ENCODE measurements around the gene CD96. TPM values are rescaled to one million over a fixed set of nuclear protein-coding genes. Genes with fewer than 3 reads are reported as not detected.
A peak's percentile ranks its signal among the peaks of the same experiment; 100 is the strongest.
"Not testable (repeated sequence)": the region's sequence is repeated elsewhere in the genome, so short reads cannot be mapped to it uniquely, and the experiment has no call there.

Gene CD96
- total RNA-seq, 2 experiments from 2014 or later = not detected

DNA sequence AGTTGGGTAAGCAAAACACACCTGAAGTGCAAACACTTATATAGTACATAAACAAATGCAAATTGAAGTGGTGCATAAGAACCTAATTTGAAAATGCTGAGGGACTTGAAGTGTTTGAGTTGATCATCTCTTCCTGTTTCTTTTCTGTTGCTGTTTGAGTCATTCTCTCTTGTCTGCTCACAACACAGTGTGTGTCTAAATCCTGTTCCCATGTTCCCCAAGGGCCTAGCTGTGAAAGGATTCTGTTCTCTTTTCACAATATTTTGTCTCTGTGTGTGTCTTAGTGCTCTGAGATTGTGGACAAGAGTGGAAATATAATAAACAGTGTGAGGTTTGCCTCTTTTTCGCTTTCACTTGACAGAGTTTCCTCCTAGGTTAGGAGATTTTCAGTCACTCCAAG, 6.1 kb downstream of the CD96 start:
- Histone ChIP-seq H3K27ac (ENCODE audit: low read depth, low read length, poor library complexity, severe bottlenecking) (no peak overlapping the region), H3K4me2 (ENCODE audit: low read length) (peak overlapping the region; percentile 23; the same call in 1 of the 2 replicates)
- no TSS peak for BruUV-seq (replicated peaks)

DNA sequence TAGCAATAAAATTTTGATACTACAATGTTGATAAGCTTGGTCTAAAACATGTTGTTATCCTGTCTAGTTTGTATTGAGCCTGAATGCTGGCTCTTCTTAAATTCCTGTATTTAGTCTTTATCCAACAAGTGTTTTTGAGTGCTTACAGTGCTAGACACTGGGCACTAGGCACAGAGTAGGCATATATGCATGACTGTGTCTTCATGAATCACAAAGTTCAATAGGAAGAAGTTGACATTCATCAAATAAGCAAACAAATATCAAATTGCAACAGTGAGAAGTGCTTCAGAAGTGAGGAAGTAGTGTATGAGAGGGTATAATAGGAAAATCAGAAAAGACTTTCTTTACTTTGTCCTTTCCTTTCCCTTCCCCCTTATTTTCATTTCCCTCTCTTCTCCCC, 6.8 kb downstream of the CD96 start:
- intact Hi-C loops (cut with micrococcal nuclease; ENCODE audit: unreplicated experiment) = no loop called here
- Histone ChIP-seq H3K4me2 (ENCODE audit: low read length) (peak overlapping the region; percentile 7; the same call in 1 of the 2 replicates), H2AFZ (ENCODE audit: low read length) (no peak overlapping the region), H3K79me2 (ENCODE audit: insufficient read depth, low read depth, low read length) (no peaks in the 10 kb centered on the region), H4K20me1 (ENCODE audit: insufficient read depth, low read length) (no peaks in the 10 kb centered on the region), H3K4me1 (ENCODE audit: insufficient read depth, low read length, poor library complexity, severe bottlenecking) (peaks cover 4% of the 10 kb centered on the region), H3K9me2 (ENCODE audit: insufficient read depth, low read length) (no peaks in the 10 kb centered on the region), H3K36me3 (ENCODE audit: insufficient read depth, low read length) (no peaks in the 10 kb centered on the region), H3K9me3 (ENCODE audit: low read length) (no peaks in the 10 kb centered on the region), H3K27ac (ENCODE audit: low read depth, low read length, poor library complexity, severe bottlenecking) (no peak overlapping the region), H3K4me3 (ENCODE audit: low read depth, low read length, poor library complexity, severe bottlenecking) (no peak overlapping the region)
- no TSS peak for BruUV-seq (replicated peaks)
- no peak for TF ChIP-seq EZH2phosphoT487 (IDR thresholded peaks at IDR 0.05; ENCODE audit: borderline replicate concordance, low read depth, low read length)
- TF ChIP-seq, protein P1, sequence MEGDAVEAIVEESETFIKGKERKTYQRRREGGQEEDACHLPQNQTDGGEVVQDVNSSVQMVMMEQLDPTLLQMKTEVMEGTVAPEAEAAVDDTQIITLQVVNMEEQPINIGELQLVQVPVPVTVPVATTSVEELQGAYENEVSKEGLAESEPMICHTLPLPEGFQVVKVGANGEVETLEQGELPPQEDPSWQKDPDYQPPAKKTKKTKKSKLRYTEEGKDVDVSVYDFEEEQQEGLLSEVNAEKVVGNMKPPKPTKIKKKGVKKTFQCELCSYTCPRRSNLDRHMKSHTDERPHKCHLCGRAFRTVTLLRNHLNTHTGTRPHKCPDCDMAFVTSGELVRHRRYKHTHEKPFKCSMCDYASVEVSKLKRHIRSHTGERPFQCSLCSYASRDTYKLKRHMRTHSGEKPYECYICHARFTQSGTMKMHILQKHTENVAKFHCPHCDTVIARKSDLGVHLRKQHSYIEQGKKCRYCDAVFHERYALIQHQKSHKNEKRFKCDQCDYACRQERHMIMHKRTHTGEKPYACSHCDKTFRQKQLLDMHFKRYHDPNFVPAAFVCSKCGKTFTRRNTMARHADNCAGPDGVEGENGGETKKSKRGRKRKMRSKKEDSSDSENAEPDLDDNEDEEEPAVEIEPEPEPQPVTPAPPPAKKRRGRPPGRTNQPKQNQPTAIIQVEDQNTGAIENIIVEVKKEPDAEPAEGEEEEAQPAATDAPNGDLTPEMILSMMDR (conservative IDR thresholded peaks at IDR 0.05; ENCODE audit: low read length) = no peak
- ChIA-PET CTCF (ENCODE audit: unreplicated experiment) (no interaction called here), POLR2A (no interaction called here)
- no peak for DNase-seq (ENCODE audit: low spot score)

More for the DNA sequence above, 6.1 kb downstream of the CD96 start:
- no peaks in the 10 kb centered on the region for H3K79me2 ChIP-seq (ENCODE audit: insufficient read depth, low read depth, low read length)
- TF ChIP-seq, protein P1 (conservative IDR thresholded peaks at IDR 0.05; ENCODE audit: low read length) = no peak
- no peak for TF ChIP-seq EZH2phosphoT487 (IDR thresholded peaks at IDR 0.05; ENCODE audit: borderline replicate concordance, low read depth, low read length)
- no peak for DNase-seq (ENCODE audit: low spot score)
- H3K9me2 ChIP-seq (ENCODE audit: insufficient read depth, low read length) = no peaks in the 10 kb centered on the region
- H2AFZ ChIP-seq (ENCODE audit: low read length) = no peak overlapping the region
- H3K4me1 ChIP-seq (ENCODE audit: insufficient read depth, low read length, poor library complexity, severe bottlenecking) = peaks cover 4% of the 10 kb centered on the region
- no peaks in the 10 kb centered on the region for H4K20me1 ChIP-seq (ENCODE audit: insufficient read depth, low read length)
- H3K4me3 ChIP-seq (ENCODE audit: low read depth, low read length, poor library complexity, severe bottlenecking) = no peak overlapping the region
- H3K36me3 ChIP-seq (ENCODE audit: insufficient read depth, low read length) = no peaks in the 10 kb centered on the region
- intact Hi-C loops (cut with micrococcal nuclease; ENCODE audit: unreplicated experiment) = no loop called here
- ChIA-PET POLR2A (no interaction called here), CTCF (ENCODE audit: unreplicated experiment) (no interaction called here)
- no peaks in the 10 kb centered on the region for H3K9me3 ChIP-seq (ENCODE audit: low read length)

DNA sequence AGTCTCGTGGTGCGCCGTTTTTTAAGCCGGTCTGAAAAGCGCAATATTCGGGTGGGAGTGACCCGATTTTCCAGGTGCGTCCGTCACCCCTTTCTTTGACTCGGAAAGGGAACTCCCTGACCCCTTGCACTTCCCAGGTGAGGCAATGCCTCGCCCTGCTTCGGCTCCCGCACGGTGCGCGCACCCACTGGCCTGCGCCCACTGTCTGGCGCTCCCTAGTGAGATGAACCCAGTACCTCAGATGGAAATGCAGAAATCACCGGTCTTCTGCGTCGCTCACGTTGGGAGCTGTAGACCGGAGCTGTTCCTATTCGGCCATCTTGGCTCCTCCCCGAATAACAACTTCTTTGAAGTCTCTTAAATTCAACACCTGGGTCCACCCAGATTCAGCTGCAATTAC, 19.9 kb downstream of the CD96 start:
- H3K4me1 ChIP-seq (ENCODE audit: insufficient read depth, low read length, poor library complexity, severe bottlenecking); BruUV-seq (replicated peaks); H3K4me2 ChIP-seq (ENCODE audit: low read length); POLR2A ChIA-PET; H2AFZ ChIP-seq (ENCODE audit: low read length); DNase-seq (ENCODE audit: low spot score); H3K27ac ChIP-seq (ENCODE audit: low read depth, low read length, poor library complexity, severe bottlenecking); H3K36me3 ChIP-seq (ENCODE audit: insufficient read depth, low read length); CTCF ChIA-PET (ENCODE audit: unreplicated experiment); H3K9me3 ChIP-seq (ENCODE audit: low read length); H3K4me3 ChIP-seq (ENCODE audit: low read depth, low read length, poor library complexity, severe bottlenecking); H3K9me2 ChIP-seq (ENCODE audit: insufficient read depth, low read length); intact Hi-C loops (cut with micrococcal nuclease; ENCODE audit: unreplicated experiment); H4K20me1 ChIP-seq (ENCODE audit: insufficient read depth, low read length); H3K79me2 ChIP-seq (ENCODE audit: insufficient read depth, low read depth, low read length): not testable (repeated sequence)

Measured in OCI-LY7 (cell line).